ENCODE measurements around the gene PPIB. TPM values are rescaled to one million over a fixed set of nuclear protein-coding genes. Genes with fewer than 3 reads are reported as not detected.

The PPIB gene
- total and polyA plus RNA-seq, 2 donors (not counting 1 experiment from before 2014, with no cell fraction given), result 108 to 176 TPM

- no peak for DNase-seq
- H2AFZ ChIP-seq (ENCODE audit: insufficient read depth, low read depth, low read length, poor library complexity, severe bottlenecking), result no peak overlapping the region
- no peak overlapping the region for H3K9ac ChIP-seq (ENCODE audit: low read length)
- no peak overlapping the region for H3K4me3 ChIP-seq (ENCODE audit: control extremely low read depth in 1 of 5, extremely low read depth in 1 of 5, insufficient read depth in 1 of 5, low read depth in 2 of 5, low read length in 4 of 5)
- no peak overlapping the region for H3K27ac ChIP-seq (ENCODE audit: low read length in 2 of 2)
- peak overlapping the region; percentile 57 for H3K27ac Mint-ChIP-seq
- no peaks in the 10 kb centered on the region for H3K27me3 ChIP-seq (replicated peaks in 1 of 4; ENCODE audit: control extremely low read depth in 1 of 4, control insufficient read depth in 3 of 4, insufficient read depth in 4 of 4, low read length in 3 of 4)
- peaks cover 15% of the 10 kb centered on the region for H3K79me2 ChIP-seq (ENCODE audit: control insufficient read depth, insufficient read depth, low read length)
- H3K4me1 Mint-ChIP-seq, result peaks cover 33% of the 10 kb centered on the region
- H3K9me3 Mint-ChIP-seq (ENCODE audit: insufficient read depth), result no peaks in the 10 kb centered on the region
- no peak overlapping the region for H3K4me3 Mint-ChIP-seq
- peaks cover 25 to 29% of the 10 kb centered on the region in 2 donors for H3K4me1 ChIP-seq (ENCODE audit: control insufficient read depth in 2 of 2, insufficient read depth in 2 of 2, low read length in 2 of 2)
- ChIA-PET CTCF (interaction anchor here (3.5 kb wide), 1 partner anchor 14 kb away, joined by 9 read pairs; no protein-coding TSS in a partner anchor), POLR2A (no interaction called here)
- H3K27me3 Mint-ChIP-seq, result no peaks in the 10 kb centered on the region
- no peak overlapping the region for H3K4me2 ChIP-seq (replicated peaks; ENCODE audit: low read depth, low read length, poor library complexity, severe bottlenecking)
- peaks cover 5 to 17% of the 10 kb centered on the region in 2 experiments for H3K36me3 ChIP-seq (replicated peaks in 1 of 2; ENCODE audit: control extremely low read depth in 1 of 2, control insufficient read depth in 1 of 2, extremely low read depth in 1 of 2, insufficient read depth in 2 of 2, low read length in 1 of 2)
- TF ChIP-seq EZH2 (IDR thresholded peaks at IDR 0.05; ENCODE audit: borderline replicate concordance, insufficient read depth, low read depth, low read length, poor library complexity, severe bottlenecking) (no peak), CTCF (IDR thresholded peaks at IDR 0.05) (no peak)
- intact Hi-C loops (cut with micrococcal nuclease), result no loop called here
- WGBS (ENCODE audit: insufficient coverage), result 100% methylated on average over 4 of the region's 5 CpGs
- H4K20me1 ChIP-seq (ENCODE audit: control insufficient read depth, insufficient read depth, low read length, poor library complexity, severe bottlenecking), result peaks cover 8% of the 10 kb centered on the region
- ATAC-seq (ENCODE audit: low read depth), result no peak
- no peaks in the 10 kb centered on the region for H3K9me3 ChIP-seq (ENCODE audit: control extremely low read depth in 1 of 3, control insufficient read depth in 2 of 3, insufficient read depth in 1 of 3, low read length in 2 of 3)
Observed at GRCh38 chr15:64166102-64166890, 3.5 kb upstream of the PPIB start.

GRCh38 chr15:64164436-64164835 lies 1.6 kb upstream of the PPIB start:
- intact Hi-C loops (cut with micrococcal nuclease), result loop anchor here (5.0 kb wide), 1 partner anchor 1123 kb away; the partner anchor contains the start of gene PARP16
- TF ChIP-seq CTCF (IDR thresholded peaks at IDR 0.05), result no peak
- TF ChIP-seq EZH2 (IDR thresholded peaks at IDR 0.05; ENCODE audit: borderline replicate concordance, insufficient read depth, low read depth, low read length, poor library complexity, severe bottlenecking), result no peak
- peaks cover 43% of the 10 kb centered on the region for H3K4me1 Mint-ChIP-seq
- Histone ChIP-seq H3K9ac (ENCODE audit: low read length) (peak overlapping the region; percentile 75), H3K79me2 (ENCODE audit: control insufficient read depth, insufficient read depth, low read length) (peaks cover 29% of the 10 kb centered on the region), H3K27ac (ENCODE audit: low read length in 2 of 2) (peak overlapping the region; percentile 72 to 84), H2AFZ (ENCODE audit: insufficient read depth, low read depth, low read length, poor library complexity, severe bottlenecking) (peak overlapping the region; percentile 78), H3K4me2 (replicated peaks; ENCODE audit: low read depth, low read length, poor library complexity, severe bottlenecking) (peak overlapping the region; percentile 88), H4K20me1 (ENCODE audit: control insufficient read depth, insufficient read depth, low read length, poor library complexity, severe bottlenecking) (peaks cover 21% of the 10 kb centered on the region), H3K9me3 (ENCODE audit: control extremely low read depth in 1 of 3, control insufficient read depth in 2 of 3, insufficient read depth in 1 of 3, low read length in 2 of 3) (no peaks in the 10 kb centered on the region), H3K4me3 (ENCODE audit: control extremely low read depth in 1 of 5, extremely low read depth in 1 of 5, insufficient read depth in 1 of 5, low read depth in 2 of 5, low read length in 4 of 5) (peak overlapping the region in 1 of 5 experiments; percentile 85), H3K36me3 (replicated peaks in 1 of 2; ENCODE audit: control extremely low read depth in 1 of 2, control insufficient read depth in 1 of 2, extremely low read depth in 1 of 2, insufficient read depth in 2 of 2, low read length in 1 of 2) (peaks cover 1 to 24% of the 10 kb centered on the region in 2 experiments), H3K27me3 (replicated peaks in 1 of 4; ENCODE audit: control extremely low read depth in 1 of 4, control insufficient read depth in 3 of 4, insufficient read depth in 4 of 4, low read length in 3 of 4) (no peaks in the 10 kb centered on the region), H3K4me1 (ENCODE audit: control insufficient read depth in 2 of 2, insufficient read depth in 2 of 2, low read length in 2 of 2) (peaks cover 32 to 45% of the 10 kb centered on the region in 2 donors)
- H3K27me3 Mint-ChIP-seq, result no peaks in the 10 kb centered on the region
- WGBS (ENCODE audit: insufficient coverage), result 10% methylated on average over 3 of the region's 4 CpGs
- no peaks in the 10 kb centered on the region for H3K9me3 Mint-ChIP-seq (ENCODE audit: insufficient read depth)
- ChIA-PET CTCF (interaction anchor here (0.7 to 4.7 kb wide), 6 partner anchors 11 to 223 kb away, joined by 3 to 45 read pairs (median 6); partner anchors contain the start of gene TRIP4), POLR2A (interaction anchor here (0.6 to 4.5 kb wide), 7 partner anchors 9 to 1091 kb away, joined by 3 to 55 read pairs (median 6); partner anchors contain the start of genes CIAO2A and SNX22)
- H3K4me3 Mint-ChIP-seq, result peak overlapping the region; percentile 92
- DNase-seq (no peak), ATAC-seq (ENCODE audit: low read depth) (no peak)
- peak overlapping the region; percentile 96 for H3K27ac Mint-ChIP-seq

All from B cell (primary cell).